CD14-positive monocyte (primary cell): ENCODE results near the gene CDH13. TPM values are rescaled to one million over a fixed set of nuclear protein-coding genes. Genes with fewer than 3 reads are reported as not detected.

ENCODE experiments used
- DNase-seq, 3 donors: peaks; one replicate each; pipeline ENCODE4 v3.0.0-alpha.2; 2011 to 2022
- H2AFZ ChIP-seq: 2 replicates; pipeline ENCODE4 v1.6.0; 2012; ENCODE audit warnings: mild to moderate bottlenecking, low read depth, low read length, inconsistent platforms; ENCODE audit not compliant: insufficient read depth, poor library complexity, severe bottlenecking
- H3K27ac ChIP-seq, 2 donors: 1 replicate in 1 of 2; 2 replicates in 1 of 2; pipeline ENCODE4 v1.5.1; 2012 to 2013; ENCODE audit warnings: low read length in 2 of 2, control low read depth in 1 of 2, inconsistent platforms in 1 of 2, low read depth in 1 of 2, mild to moderate bottlenecking in 1 of 2
- H3K27me3 ChIP-seq, 2 donors: one replicate each; pipeline versions ENCODE4 v1.6.0 to v1.6.1; 2011 to 2013; ENCODE audit warnings: low read length in 2 of 2; ENCODE audit not compliant: control insufficient read depth in 2 of 2, insufficient read depth in 2 of 2
- H3K36me3 ChIP-seq, 2 donors: replicated peaks in 1 of 2; 1 replicate in 1 of 2; 2 replicates in 1 of 2; pipeline versions ENCODE4 v1.5.1 to v1.6.1; 2012 to 2013; ENCODE audit warnings: low read length in 2 of 2, control low read depth in 1 of 2, inconsistent platforms in 1 of 2, mild to moderate bottlenecking in 1 of 2; ENCODE audit not compliant: insufficient read depth in 2 of 2, control insufficient read depth in 1 of 2
- H3K4me1 ChIP-seq, 2 donors: 1 replicate in 1 of 2; 2 replicates in 1 of 2; pipeline versions ENCODE4 v1.5.1 to v1.6.1; 2012 to 2013; ENCODE audit warnings: low read length in 2 of 2, control low read depth in 1 of 2, inconsistent platforms in 1 of 2, mild to moderate bottlenecking in 1 of 2, moderate library complexity in 1 of 2; ENCODE audit not compliant: insufficient read depth in 2 of 2, control insufficient read depth in 1 of 2
- H3K4me2 ChIP-seq: replicated peaks from 2 replicates; pipeline ENCODE3; 2012; ENCODE audit warnings: low read length, moderate library complexity, mild to moderate bottlenecking; ENCODE audit not compliant: poor library complexity, severe bottlenecking; ENCODE audit errors: extremely low read depth
- H3K4me3 ChIP-seq, 3 experiments: fragments of 200-600 bp in 1 of 3; sonication (generic) in 1 of 3; replicated peaks in 1 of 3; 1 replicate in 2 of 3; 2 replicates in 1 of 3; pipeline ENCODE4 v1.5.1; 2011 to 2013; ENCODE audit warnings: low read length in 3 of 3, mild to moderate bottlenecking in 3 of 3, control low read depth in 2 of 3, low read depth in 2 of 3, inconsistent platforms in 1 of 3, moderate library complexity in 1 of 3
- H3K79me2 ChIP-seq: 2 replicates; pipeline ENCODE4 v1.6.0; 2012; ENCODE audit warnings: mild to moderate bottlenecking, control low read depth, inconsistent platforms, low read length, moderate library complexity; ENCODE audit not compliant: insufficient read depth
- H3K9ac ChIP-seq: 2 replicates; pipeline ENCODE4 v1.6.0; 2017; ENCODE audit warnings: low read length, mild to moderate bottlenecking; ENCODE audit not compliant: insufficient read depth, poor library complexity, severe bottlenecking
- H3K9me3 ChIP-seq, 2 donors: replicated peaks in 1 of 2; 1 replicate in 1 of 2; 2 replicates in 1 of 2; pipeline versions ENCODE4 v1.5.1 to v1.6.1; 2012 to 2013; ENCODE audit warnings: low read length in 2 of 2, control low read depth in 1 of 2; ENCODE audit not compliant: control insufficient read depth in 1 of 2, insufficient read depth in 1 of 2
- H4K20me1 ChIP-seq: 2 replicates; pipeline ENCODE4 v1.6.0; 2012; ENCODE audit warnings: mild to moderate bottlenecking, low read length, control low read depth, moderate library complexity; ENCODE audit not compliant: insufficient read depth
- H3K27ac Mint-ChIP-seq, 7 donors: one replicate each; pipeline ENCODE4 v1.8.0; 2020; ENCODE audit warnings: mild to moderate bottlenecking in 7 of 7, mixed read lengths in 7 of 7, moderate library complexity in 6 of 7, inconsistent platforms in 2 of 7
- H3K27me3 Mint-ChIP-seq, 3 donors: one replicate each; pipeline ENCODE4 v1.8.0; 2021 to 2022; ENCODE audit warnings: low read depth in 3 of 3, mild to moderate bottlenecking in 3 of 3, mixed read lengths in 3 of 3, moderate library complexity in 3 of 3, inconsistent platforms in 1 of 3
- H3K36me3 Mint-ChIP-seq, 2 donors: one replicate each; pipeline ENCODE4 v1.8.0; 2020; ENCODE audit warnings: mixed read lengths in 2 of 2, inconsistent platforms in 1 of 2, mild to moderate bottlenecking in 1 of 2
- H3K4me1 Mint-ChIP-seq: one replicate; pipeline ENCODE4 v1.8.0; 2020; ENCODE audit warnings: mild to moderate bottlenecking, mixed read lengths
- H3K4me3 Mint-ChIP-seq, 2 donors: one replicate each; pipeline ENCODE4 v1.8.0; 2020; ENCODE audit warnings: mild to moderate bottlenecking in 2 of 2, mixed read lengths in 2 of 2, moderate library complexity in 1 of 2
- H3K9me3 Mint-ChIP-seq, 7 donors: one replicate each; pipeline ENCODE4 v1.8.0; 2020 to 2022; ENCODE audit warnings: mixed read lengths in 7 of 7, mild to moderate bottlenecking in 6 of 7, moderate library complexity in 6 of 7, inconsistent platforms in 2 of 7
- CTCF ChIP-seq: fragments of 200-600 bp; IDR thresholded peaks from one replicate; pipeline ENCODE4 v1.8.0; 2022; ENCODE audit warnings: antibody characterized with exemption, mild to moderate bottlenecking
- WGBS: methylation state at CpG from one replicate; pipeline ENCODE4 v1.1.5; 2013; ENCODE audit warnings: missing lambda C conversion rate; ENCODE audit not compliant: insufficient coverage; 5-methylcytosine and 5-hydroxymethylcytosine counted together
- intact Hi-C, 2 donors: fragments of 100-400 bp; cut with micrococcal nuclease; formaldehyde crosslinking; loops; one replicate each; pipeline versions ENCODE4 v1.15.0 to v1.15.1; 2023
- polyA plus RNA-seq, 3 donors: library from polyadenylated mRNA; depleted of rRNA in 1 of 3; unstranded in 2 of 3; stranded (reverse) in 1 of 3; fragments of 300-500 nt in 2 of 3; fragments of >200 nt in 1 of 3; fragmentation: Illumina TruSeq in 2 of 3; gene quantifications; 1 replicate in 2 of 3; 2 replicates in 1 of 3; pipeline ENCODE4 v1.2.3, GENCODE V29; 2012 to 2021

CDH13 gene
- polyA plus RNA-seq, 3 donors = 0.13 to 0.19 TPM; not detected in 1

- H3K4me3 ChIP-seq = no peak overlapping the region
- H3K4me3 Mint-ChIP-seq = no peak overlapping the region
- H3K36me3 Mint-ChIP-seq = no peaks in the 10 kb centered on the region
- no peak overlapping the region for H3K27ac Mint-ChIP-seq
- no peaks in the 10 kb centered on the region for H3K9me3 ChIP-seq
- H3K4me1 ChIP-seq = no peaks in the 10 kb centered on the region
- H3K27me3 ChIP-seq = no peaks in the 10 kb centered on the region
- no peak for DNase-seq
- no peak overlapping the region for H3K9ac ChIP-seq
- H3K4me2 ChIP-seq = no peak overlapping the region
- intact Hi-C loops = no loop called here
- H3K9me3 Mint-ChIP-seq = peaks cover 0 to 6% (median 0%) of the 10 kb centered on the region in 7 donors
- H3K4me1 Mint-ChIP-seq = no peaks in the 10 kb centered on the region
- no peak for TF ChIP-seq CTCF
- no peak overlapping the region for H2AFZ ChIP-seq
- peaks cover 5 to 6% (median 5%) of the 10 kb centered on the region in 3 donors for H3K27me3 Mint-ChIP-seq
- no peaks in the 10 kb centered on the region for H4K20me1 ChIP-seq
- H3K36me3 ChIP-seq = no peaks in the 10 kb centered on the region
- no peak overlapping the region for H3K27ac ChIP-seq
- no peaks in the 10 kb centered on the region for H3K79me2 ChIP-seq
- WGBS = 47% methylated on average over 6 of the region's 6 CpGs
Observed at GRCh38 chr16:83227336-83227735, 600.6 kb downstream of the CDH13 start.

- H4K20me1 ChIP-seq = no peaks in the 10 kb centered on the region
- no peak for TF ChIP-seq CTCF
- H3K4me2 ChIP-seq = no peak overlapping the region
- DNase-seq = no peak
- no peak overlapping the region for H2AFZ ChIP-seq
- no peaks in the 10 kb centered on the region for H3K27me3 ChIP-seq
- H3K27me3 Mint-ChIP-seq = peaks cover 0 to 8% (median 5%) of the 10 kb centered on the region in 3 donors
- intact Hi-C loops = no loop called here
- peaks cover 0 to 5% (median under 1%) of the 10 kb centered on the region in 7 donors for H3K9me3 Mint-ChIP-seq
- H3K4me1 Mint-ChIP-seq = no peaks in the 10 kb centered on the region
- no peaks in the 10 kb centered on the region for H3K36me3 Mint-ChIP-seq
- no peak overlapping the region for H3K9ac ChIP-seq
- H3K4me3 Mint-ChIP-seq = no peak overlapping the region
- no peaks in the 10 kb centered on the region for H3K9me3 ChIP-seq
- no peak overlapping the region for H3K27ac ChIP-seq
- H3K4me3 ChIP-seq = no peak overlapping the region
- H3K27ac Mint-ChIP-seq = no peak overlapping the region
- H3K79me2 ChIP-seq = no peaks in the 10 kb centered on the region
- WGBS = 80% methylated on average over 1 of the region's 5 CpGs
- H3K4me1 ChIP-seq = no peaks in the 10 kb centered on the region
- no peaks in the 10 kb centered on the region for H3K36me3 ChIP-seq
Observed at GRCh38 chr16:83231729-83232128, 605.0 kb downstream of the CDH13 start.
